Measurements from ENCODE around the gene AP1AR.

AP1AR gene

DNA sequence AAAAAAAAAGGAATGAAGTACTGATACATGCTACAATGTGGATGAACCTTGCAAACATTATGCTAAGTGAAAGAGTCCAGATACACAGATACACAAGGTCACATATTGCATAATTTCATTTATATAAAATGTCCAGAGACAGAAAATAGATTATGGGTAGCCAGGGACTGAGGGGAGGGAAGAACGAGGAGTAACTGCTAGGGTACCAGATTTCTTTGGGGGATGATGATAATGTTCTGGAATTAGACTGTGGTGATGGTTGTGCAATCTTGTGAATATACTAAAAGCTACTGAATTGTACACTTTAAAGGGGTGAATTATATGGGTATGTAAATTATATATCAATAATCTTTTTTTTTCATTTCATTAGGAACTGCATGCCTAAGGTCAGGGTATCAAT is 20.8 kb upstream of the AP1AR start:
- DNase-seq (ENCODE audit: extremely low read depth, low read depth) = no peak

DNA sequence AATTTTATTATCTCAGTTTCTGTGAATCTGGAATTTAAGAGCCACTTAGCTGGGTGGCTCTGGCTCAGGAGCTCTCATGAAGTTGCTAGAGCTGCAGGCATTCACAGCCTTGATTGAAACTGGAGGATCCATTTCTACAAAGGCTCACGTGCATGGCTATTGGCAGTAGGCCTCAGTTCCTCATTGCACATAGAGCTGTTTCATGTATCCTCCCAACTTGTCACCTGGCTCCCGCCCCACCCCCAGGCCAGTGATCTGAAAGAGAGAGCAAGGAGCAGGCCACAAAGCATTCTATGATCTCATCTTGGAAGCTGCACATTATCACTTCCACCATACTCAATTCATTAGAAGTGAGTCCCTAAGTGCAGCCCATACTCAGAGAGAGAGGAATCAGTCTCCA is 18.5 kb upstream of the AP1AR start:
- DNase-seq (ENCODE audit: extremely low read depth, low read depth) = no peak
- TF ChIP-seq, protein P1, sequence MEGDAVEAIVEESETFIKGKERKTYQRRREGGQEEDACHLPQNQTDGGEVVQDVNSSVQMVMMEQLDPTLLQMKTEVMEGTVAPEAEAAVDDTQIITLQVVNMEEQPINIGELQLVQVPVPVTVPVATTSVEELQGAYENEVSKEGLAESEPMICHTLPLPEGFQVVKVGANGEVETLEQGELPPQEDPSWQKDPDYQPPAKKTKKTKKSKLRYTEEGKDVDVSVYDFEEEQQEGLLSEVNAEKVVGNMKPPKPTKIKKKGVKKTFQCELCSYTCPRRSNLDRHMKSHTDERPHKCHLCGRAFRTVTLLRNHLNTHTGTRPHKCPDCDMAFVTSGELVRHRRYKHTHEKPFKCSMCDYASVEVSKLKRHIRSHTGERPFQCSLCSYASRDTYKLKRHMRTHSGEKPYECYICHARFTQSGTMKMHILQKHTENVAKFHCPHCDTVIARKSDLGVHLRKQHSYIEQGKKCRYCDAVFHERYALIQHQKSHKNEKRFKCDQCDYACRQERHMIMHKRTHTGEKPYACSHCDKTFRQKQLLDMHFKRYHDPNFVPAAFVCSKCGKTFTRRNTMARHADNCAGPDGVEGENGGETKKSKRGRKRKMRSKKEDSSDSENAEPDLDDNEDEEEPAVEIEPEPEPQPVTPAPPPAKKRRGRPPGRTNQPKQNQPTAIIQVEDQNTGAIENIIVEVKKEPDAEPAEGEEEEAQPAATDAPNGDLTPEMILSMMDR (IDR thresholded peaks at IDR 0.05; ENCODE audit: low read depth, low read length) = no peak

More for the DNA sequence above, 20.8 kb upstream of the AP1AR start:
- TF ChIP-seq, protein P1 (IDR thresholded peaks at IDR 0.05; ENCODE audit: low read depth, low read length) = no peak

DNA sequence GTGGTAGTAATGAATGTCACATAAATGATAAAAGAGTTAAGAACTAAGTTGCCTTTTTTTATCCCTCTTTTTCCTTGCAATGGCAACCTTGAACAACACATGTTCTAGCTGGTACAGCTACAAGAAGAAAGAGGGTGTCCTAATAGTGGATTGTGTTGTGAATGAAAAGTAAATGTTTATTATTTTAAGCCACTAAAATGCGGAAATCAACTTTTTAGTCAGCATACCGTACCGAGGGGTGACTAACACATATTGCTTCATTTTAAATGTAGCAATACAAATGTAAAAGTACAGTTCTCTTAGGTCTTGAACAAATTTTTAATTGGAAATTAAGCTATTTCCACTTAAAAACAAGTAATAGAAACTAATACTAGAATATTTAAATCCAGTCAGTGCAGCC is 17.7 kb upstream of the AP1AR start:
- TF ChIP-seq, protein P1 (IDR thresholded peaks at IDR 0.05; ENCODE audit: low read depth, low read length) = no peak
- DNase-seq (ENCODE audit: extremely low read depth, low read depth) = no peak

DNA sequence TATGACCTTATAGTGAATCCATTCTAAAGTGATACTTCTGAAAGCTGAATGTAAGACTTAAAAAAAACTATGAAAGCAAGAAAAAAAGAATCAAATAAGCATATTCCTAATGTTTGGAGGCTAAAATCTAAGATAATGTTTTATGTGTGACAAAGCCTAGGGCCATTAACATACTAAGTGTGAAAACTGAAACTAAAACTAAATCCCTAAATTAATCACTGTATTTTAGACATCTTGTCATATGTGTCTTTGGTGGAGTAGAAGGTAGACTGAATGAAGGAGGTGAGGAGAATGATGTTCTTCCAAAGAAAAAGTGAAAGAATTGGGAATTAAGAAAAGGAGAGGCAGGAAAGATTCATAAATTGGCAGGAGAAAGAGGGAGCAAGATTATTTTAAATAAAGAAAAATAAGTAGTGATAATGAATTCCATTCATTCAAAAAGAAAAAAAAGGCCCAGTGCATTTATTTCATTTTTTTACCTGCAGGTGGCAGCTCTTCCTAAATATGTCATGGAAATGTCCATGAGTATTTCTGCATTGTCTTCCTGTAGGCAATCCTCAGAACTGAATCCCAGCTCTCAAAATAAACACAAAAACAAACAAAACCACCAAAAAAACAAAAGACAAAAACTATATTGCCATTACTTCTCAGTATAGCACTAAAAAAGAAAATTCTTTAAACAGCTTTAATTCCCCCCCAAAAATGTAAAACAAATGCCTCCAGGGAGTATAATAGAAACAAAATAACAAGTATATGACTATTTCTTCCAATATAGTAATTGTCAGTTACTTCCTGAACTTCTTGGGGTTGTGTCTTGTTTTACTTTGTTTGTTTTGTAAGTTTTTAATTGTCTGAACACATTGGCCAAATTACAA is 17.0 kb upstream of the AP1AR start:
- no peak for DNase-seq (ENCODE audit: extremely low read depth, low read depth)
- TF ChIP-seq, protein P1 (IDR thresholded peaks at IDR 0.05; ENCODE audit: low read depth, low read length) = peak; percentile 33

DNA sequence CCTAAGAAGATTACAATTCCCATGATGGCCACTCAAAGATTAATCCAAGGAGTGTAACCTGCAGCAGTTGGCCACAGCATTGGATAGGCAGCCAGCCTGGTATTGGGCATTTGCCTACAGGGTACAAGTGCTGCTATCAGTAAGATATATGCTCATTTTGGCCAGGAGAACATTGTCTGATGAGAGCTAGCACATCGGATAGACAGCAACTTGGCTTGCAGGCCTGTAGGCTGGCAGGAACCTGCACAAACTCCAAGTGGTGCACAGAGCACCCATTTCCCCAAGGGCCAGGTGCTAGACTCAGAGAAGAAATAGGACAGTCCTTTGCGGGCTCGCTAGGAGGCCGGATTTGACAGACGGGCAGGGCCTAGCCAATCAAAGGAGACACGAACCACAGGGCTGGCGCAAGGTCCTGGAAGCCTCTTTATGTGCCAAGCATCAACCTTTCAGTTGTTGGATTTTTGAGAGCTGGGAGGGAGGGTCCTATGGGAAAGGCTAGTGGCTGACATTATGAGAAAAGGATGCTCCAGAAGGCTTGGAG is 11.7 kb upstream of the AP1AR start:
- TF ChIP-seq, protein P1 (IDR thresholded peaks at IDR 0.05; ENCODE audit: low read depth, low read length) = no peak
- DNase-seq (ENCODE audit: extremely low read depth, low read depth) = no peak

DNA sequence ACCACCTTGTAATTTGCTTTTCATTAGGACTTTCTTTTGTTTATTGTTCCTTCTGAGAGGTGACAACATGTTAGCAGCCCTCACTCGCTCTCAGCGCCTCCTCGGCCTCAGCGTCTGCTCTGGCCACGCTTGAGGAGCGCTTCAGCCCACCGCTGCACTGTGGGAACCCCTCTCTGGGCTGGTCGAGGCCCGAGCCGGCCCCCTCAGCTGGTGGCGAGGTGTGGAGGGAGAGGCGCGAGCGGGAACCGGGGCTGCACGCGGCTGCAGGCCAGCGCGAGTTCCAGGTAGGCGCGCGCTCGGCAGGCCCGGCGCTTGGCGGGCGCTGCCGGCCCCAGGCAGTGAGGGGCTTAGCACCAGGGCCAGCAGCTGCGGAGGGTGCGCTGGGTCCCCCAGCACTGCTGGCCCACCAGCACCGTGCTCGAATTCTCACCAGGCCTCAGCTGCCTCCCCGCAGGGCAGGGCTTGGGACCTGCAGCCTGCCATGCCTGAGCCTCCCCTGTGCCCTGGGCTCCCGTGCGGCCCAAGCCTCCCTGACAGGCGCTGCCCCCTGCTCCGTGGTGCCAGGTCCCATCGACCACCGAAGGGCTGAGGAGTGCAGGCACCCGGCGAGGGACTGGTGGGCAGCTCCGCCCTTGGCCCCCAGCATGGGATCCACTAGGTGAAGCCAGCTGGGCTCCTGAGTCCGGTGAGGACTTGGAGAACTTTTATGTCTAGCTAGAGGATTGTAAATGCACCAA is 9.2 kb upstream of the AP1AR start:
- TF ChIP-seq, protein P1 (IDR thresholded peaks at IDR 0.05; ENCODE audit: low read depth, low read length) = no peak
- no peak for DNase-seq (ENCODE audit: extremely low read depth, low read depth)

DNA sequence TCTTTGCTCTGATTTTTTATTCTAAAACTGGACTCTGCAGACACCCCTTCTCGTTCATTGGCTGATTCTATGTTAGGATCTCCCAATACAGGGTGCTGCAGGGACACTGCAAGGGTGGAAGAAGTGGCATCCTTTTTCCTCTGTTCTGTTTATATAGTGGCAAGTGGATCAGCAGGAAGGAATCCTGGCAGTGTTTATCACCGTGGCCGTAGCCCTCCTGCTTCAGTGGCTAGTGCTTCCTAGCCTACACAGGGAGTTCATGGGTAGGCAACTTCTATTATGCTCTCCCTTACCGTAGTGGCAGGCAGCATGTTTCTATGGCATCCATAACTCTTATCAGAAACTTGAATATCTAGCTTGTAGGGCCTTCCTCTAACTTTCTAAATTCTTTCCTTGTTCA is 6.4 kb upstream of the AP1AR start:
- no peak for DNase-seq (ENCODE audit: extremely low read depth, low read depth)
- TF ChIP-seq, protein P1 (IDR thresholded peaks at IDR 0.05; ENCODE audit: low read depth, low read length) = no peak

Data from AG09319 (cell line).